A549 (cell line): ENCODE data around the gene ATF3. TPM values are rescaled to one million over a fixed set of nuclear protein-coding genes. Genes with fewer than 3 reads are reported as not detected.
"Not testable (repeated sequence)": the region's sequence is repeated elsewhere in the genome, so short reads cannot be mapped to it uniquely, and the experiment has no call there.

Experiments used
- ATAC-seq, 2 experiments: fragments of 200-7000 bp in 1 of 2; fragments of >200 bp in 1 of 2; cut with Nextera tagmentation in 1 of 2; cut with Tn5 transposase in 1 of 2; 3 replicates each; pipeline versions ENCODE4 v1.8.0 to v1.9.1; 2018 to 2020; ENCODE audit warnings: mild to moderate bottlenecking in 1 of 2, moderate library complexity in 1 of 2
- CTCF ChIA-PET: fragments of 300-600 bp; sonication (Branson Sonifier 250); formaldehyde crosslinking; extraction: SDS; loops from one replicate; lab custom pipeline; 2021; ENCODE audit warnings: antibody characterized with exemption, inconsistent platforms; lab: Yijun Ruan, JAX
- POLR2A ChIA-PET: fragments of 350-600 bp; formaldehyde crosslinking; extraction: SDS; loops from one replicate; lab custom pipeline; 2021; ENCODE audit warnings: antibody characterized with exemption, inconsistent platforms; lab: Yijun Ruan, JAX
- DNase-seq, 2 experiments: peaks; one replicate each; pipeline versions ENCODE4 v3.0.0 to v3.0.0-alpha.2; 2011 to 2016; ENCODE audit warnings: low read depth in 1 of 2, low spot score in 1 of 2
- FAIRE-seq: peaks from 2 replicates; lab custom pipeline; 2011; peaks lifted over from hg19 to GRCh38; lab: Jason Lieb, UNC
- H3K27ac ChIP-seq, 2 experiments: fragments of >200 bp; sonication (Bioruptor Twin); formaldehyde crosslinking; 3 replicates each; pipeline ENCODE4 v1.5.1; 2016 to 2017
- H3K4me1 ChIP-seq: fragments of >200 bp; sonication (Bioruptor Twin); formaldehyde crosslinking; 3 replicates; pipeline ENCODE4 v1.6.1; 2016
- H3K4me2 ChIP-seq: fragments of >200 bp; sonication (Bioruptor Twin); formaldehyde crosslinking; 3 replicates; pipeline ENCODE4 v1.6.1; 2016
- H3K4me3 ChIP-seq: fragments of >200 bp; sonication (Bioruptor Twin); formaldehyde crosslinking; 3 replicates; pipeline ENCODE4 v1.5.1; 2016
- H3K9me3 ChIP-seq: fragments of >200 bp; sonication (Bioruptor Twin); formaldehyde crosslinking; 3 replicates; pipeline ENCODE4 v1.6.1; 2016
- ATOH8 ChIP-seq: fragments of 250-450 bp; sonication (Bioruptor Pico); IDR thresholded peaks from 2 replicates; pipeline ENCODE4 v1.5.0; 2020; ENCODE audit warnings: low read depth, mild to moderate bottlenecking, moderate library complexity
- CBX2 ChIP-seq: fragments of 200-600 bp; sonication (generic); IDR thresholded peaks from 2 replicates; pipeline ENCODE4 v1.6.1; 2016; ENCODE audit warnings: low read depth, mild to moderate bottlenecking, borderline replicate concordance
- CBX8 ChIP-seq: fragments of 200-600 bp; sonication (generic); IDR thresholded peaks from 2 replicates; pipeline ENCODE4 v1.6.1; 2016
- CHD2 ChIP-seq: fragments of 150-350 bp; IDR thresholded peaks from 2 replicates; pipeline ENCODE4 v1.6.1; 2014; ENCODE audit warnings: low read length; ENCODE audit not compliant: partially characterized antibody
- CHD4 ChIP-seq: fragments of 200-600 bp; sonication (generic); IDR thresholded peaks from 2 replicates; pipeline ENCODE4 v1.6.1; 2016; ENCODE audit warnings: antibody characterized with exemption, mild to moderate bottlenecking, borderline replicate concordance
- ESRRA ChIP-seq: fragments of 150-350 bp; IDR thresholded peaks from 2 replicates; pipeline ENCODE4 v1.6.1; 2014; ENCODE audit warnings: mild to moderate bottlenecking, low read length, borderline replicate concordance
- FOSB ChIP-seq: fragments of 250-450 bp; sonication (Bioruptor Pico); IDR thresholded peaks from 2 replicates; pipeline ENCODE4 v1.5.0; 2020; ENCODE audit warnings: mild to moderate bottlenecking, moderate library complexity
- HEYL ChIP-seq: fragments of 250-450 bp; sonication (Bioruptor Pico); IDR thresholded peaks from 2 replicates; pipeline ENCODE4 v1.8.0; 2021; ENCODE audit warnings: mild to moderate bottlenecking, moderate library complexity
- HOXA7 ChIP-seq: fragments of 250-450 bp; sonication (Bioruptor Pico); IDR thresholded peaks from 2 replicates; pipeline ENCODE4 v1.5.0; 2020; ENCODE audit warnings: mild to moderate bottlenecking, moderate library complexity
- MYC ChIP-seq: IDR thresholded peaks from 2 replicates; pipeline ENCODE4 v1.6.1; 2012; ENCODE audit warnings: mild to moderate bottlenecking, inconsistent platforms, low read length, improper control_type of control experiment, borderline replicate concordance
- POLR2A ChIP-seq: IDR thresholded peaks from 2 replicates; pipeline ENCODE4 v1.6.1; 2012; ENCODE audit warnings: mild to moderate bottlenecking, low read length
- RCOR1 ChIP-seq: fragments of 150-350 bp; IDR thresholded peaks from 2 replicates; pipeline ENCODE4 v1.6.1; 2014; ENCODE audit warnings: antibody characterized with exemption, low read length, low read depth
- RNF2 ChIP-seq: fragments of 200-600 bp; sonication (generic); IDR thresholded peaks from 2 replicates; pipeline ENCODE4 v1.6.1; 2016; ENCODE audit warnings: low read depth, mild to moderate bottlenecking, antibody characterized with exemption, moderate library complexity, borderline replicate concordance
- SREBF2 ChIP-seq: fragments of 450-650 bp; IDR thresholded peaks from 2 replicates; pipeline ENCODE4 v1.6.1; 2014; ENCODE audit warnings: mild to moderate bottlenecking, moderate library complexity
- TFCP2L1 ChIP-seq: fragments of 250-450 bp; sonication (Bioruptor Pico); IDR thresholded peaks from 2 replicates; pipeline ENCODE4 v1.5.0; 2021; ENCODE audit warnings: mild to moderate bottlenecking
- TP53 ChIP-seq: fragments of 250-450 bp; sonication (Bioruptor Pico); IDR thresholded peaks from 2 replicates; pipeline ENCODE4 v1.5.0; 2021; ENCODE audit warnings: mild to moderate bottlenecking, moderate library complexity
- USF2 ChIP-seq: fragments of 450-650 bp; IDR thresholded peaks from 2 replicates; pipeline ENCODE4 v1.6.1; 2014; ENCODE audit warnings: antibody characterized with exemption
- ZC3H11A ChIP-seq: fragments of 450-650 bp; IDR thresholded peaks from 2 replicates; pipeline ENCODE4 v1.6.1; 2014; ENCODE audit warnings: antibody characterized with exemption, mild to moderate bottlenecking
- ZFP36 ChIP-seq: fragments of 450-650 bp; IDR thresholded peaks from 2 replicates; pipeline ENCODE4 v1.6.1; 2014; ENCODE audit warnings: borderline replicate concordance; ENCODE audit not compliant: partially characterized antibody
- WGBS: methylation state at CpG from one replicate; pipeline ENCODE4 v1.1.6; 2017; ENCODE audit errors: missing lambda C conversion rate; 5-methylcytosine and 5-hydroxymethylcytosine counted together
- polyA plus RNA-seq, 4 experiments: library from polyadenylated mRNA; depleted of rRNA in 3 of 4; stranded (reverse); fragments of >200 nt; fragmentation: RNase III in 1 of 4; extraction: RNeasy Plus Mini Kit Qiagen cat#74134 plus additional on column Dnase treatment in 1 of 4; gene quantifications; 2 replicates in 3 of 4; 3 replicates in 1 of 4; pipeline ENCODE4 v1.2.3, GENCODE V29; 2011 to 2017
- TF ChIP-seq, protein P1 (sequence below): fragments of >200 bp; sonication (Bioruptor Twin); formaldehyde crosslinking; IDR thresholded peaks from 2 replicates; pipeline ENCODE4 v1.6.1; 2016
- TF ChIP-seq, protein P2 (sequence below): fragments of 150-350 bp; IDR thresholded peaks from 2 replicates; pipeline ENCODE4 v1.6.1; 2014; ENCODE audit warnings: low read depth, mild to moderate bottlenecking, low read length
- TF ChIP-seq, protein P3 (sequence below): IDR thresholded peaks from 2 replicates; pipeline ENCODE4 v1.6.1; 2012; ENCODE audit warnings: low read depth, borderline replicate concordance
- TF ChIP-seq, protein P4 (sequence below): fragments of >200 bp; sonication (Bioruptor Twin); formaldehyde crosslinking; IDR thresholded peaks from 3 replicates; pipeline ENCODE4 v1.6.1; 2016
- TF ChIP-seq, protein P5 (sequence below): fragments of 200-600 bp; sonication (generic); IDR thresholded peaks from 2 replicates; pipeline ENCODE4 v1.6.1; 2016; ENCODE audit warnings: antibody characterized with exemption, mild to moderate bottlenecking, moderate library complexity

The ATF3 gene
- polyA plus RNA-seq, 2 of the 4 experiments (the other 2 are of a cell fraction): 4.4 to 62.9 TPM

GRCh38 chr1:212639524-212639923, 31.0 kb downstream of the ATF3 start:
- H3K27ac ChIP-seq, ATAC-seq, DNase-seq, H3K9me3 ChIP-seq, POLR2A ChIA-PET, H3K4me1 ChIP-seq, FAIRE-seq, H3K4me2 ChIP-seq, H3K4me3 ChIP-seq: not testable (repeated sequence)
- CTCF ChIA-PET: interaction anchor here (1.1 to 1.9 kb wide), 2 partner anchors 18 to 163 kb away, joined by 3 to 5 read pairs; no protein-coding TSS in a partner anchor
- 30% methylated on average over 2 of the region's 2 CpGs for WGBS

- Histone ChIP-seq H3K9me3 (no peaks in the 10 kb centered on the region), H3K4me3 (no peak overlapping the region), H3K27ac (no peak overlapping the region), H3K4me2 (no peak overlapping the region), H3K4me1 (no peaks in the 10 kb centered on the region)
- POLR2A ChIA-PET: interaction anchor here (0.8 kb wide), 1 partner anchor 32 kb away, joined by 3 read pairs; the partner anchor contains the start of gene ATF3
- no peak for DNase-seq
- TF ChIP-seq HEYL (CRISPR knock-in tag) (no peak), HOXA7 (CRISPR knock-in tag) (no peak), RCOR1 (no peak), MYC (no peak), RNF2 (no peak), ATOH8 (CRISPR knock-in tag) (no peak), CBX2 (no peak)
- TF ChIP-seq, protein P1, sequence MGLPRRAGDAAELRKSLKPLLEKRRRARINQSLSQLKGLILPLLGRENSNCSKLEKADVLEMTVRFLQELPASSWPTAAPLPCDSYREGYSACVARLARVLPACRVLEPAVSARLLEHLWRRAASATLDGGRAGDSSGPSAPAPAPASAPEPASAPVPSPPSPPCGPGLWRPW: no peak
- TF ChIP-seq, protein P2, sequence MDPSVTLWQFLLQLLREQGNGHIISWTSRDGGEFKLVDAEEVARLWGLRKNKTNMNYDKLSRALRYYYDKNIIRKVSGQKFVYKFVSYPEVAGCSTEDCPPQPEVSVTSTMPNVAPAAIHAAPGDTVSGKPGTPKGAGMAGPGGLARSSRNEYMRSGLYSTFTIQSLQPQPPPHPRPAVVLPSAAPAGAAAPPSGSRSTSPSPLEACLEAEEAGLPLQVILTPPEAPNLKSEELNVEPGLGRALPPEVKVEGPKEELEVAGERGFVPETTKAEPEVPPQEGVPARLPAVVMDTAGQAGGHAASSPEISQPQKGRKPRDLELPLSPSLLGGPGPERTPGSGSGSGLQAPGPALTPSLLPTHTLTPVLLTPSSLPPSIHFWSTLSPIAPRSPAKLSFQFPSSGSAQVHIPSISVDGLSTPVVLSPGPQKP: no peak
- WGBS: 39% methylated on average over 3 of the region's 3 CpGs
- ATAC-seq: no peak
- CTCF ChIA-PET: interaction anchor here (1.1 to 3.1 kb wide), 7 partner anchors 10 to 163 kb away, joined by 3 to 14 read pairs (median 6); no protein-coding TSS in a partner anchor
- no peak for FAIRE-seq
Measured at GRCh38 chr1:212640223-212640878, 31.8 kb downstream of the ATF3 start.

DNA sequence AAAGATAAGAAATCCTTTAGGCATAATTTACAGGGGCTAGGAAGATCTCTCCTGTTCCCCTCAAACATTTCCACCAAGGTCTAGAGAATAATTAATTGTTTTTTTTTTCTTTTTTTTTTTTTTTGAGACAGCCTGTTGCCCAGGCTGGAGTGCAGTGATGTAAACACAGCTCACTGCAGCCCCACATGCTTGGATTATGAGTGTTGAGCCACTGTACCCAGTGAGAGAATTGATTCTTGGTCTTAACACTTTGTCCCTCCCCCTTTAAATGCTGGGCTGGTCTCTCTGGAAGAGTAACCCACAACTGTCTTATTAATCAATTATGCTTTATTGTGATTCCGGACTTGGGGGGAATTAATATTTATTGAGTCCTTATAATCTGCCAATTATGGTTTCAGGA, 33.4 kb downstream of the ATF3 start:
- Histone ChIP-seq H3K9me3 (no peaks in the 10 kb centered on the region), H3K4me3 (no peak overlapping the region), H3K4me1 (no peaks in the 10 kb centered on the region), H3K4me2 (no peak overlapping the region), H3K27ac (no peak overlapping the region)
- FAIRE-seq (no peak), DNase-seq (no peak), ATAC-seq (no peak)
- POLR2A ChIA-PET: interaction anchor here (0.6 kb wide), 1 partner anchor 248 kb away, joined by 3 read pairs; no protein-coding TSS in a partner anchor
- 71% methylated on average over 1 of the region's 1 CpG for WGBS
- CTCF ChIA-PET: interaction anchor here (0.6 to 4.2 kb wide), 4 partner anchors 12 to 165 kb away, joined by 3 to 26 read pairs (median 11); no protein-coding TSS in a partner anchor
- TF ChIP-seq, protein P3, sequence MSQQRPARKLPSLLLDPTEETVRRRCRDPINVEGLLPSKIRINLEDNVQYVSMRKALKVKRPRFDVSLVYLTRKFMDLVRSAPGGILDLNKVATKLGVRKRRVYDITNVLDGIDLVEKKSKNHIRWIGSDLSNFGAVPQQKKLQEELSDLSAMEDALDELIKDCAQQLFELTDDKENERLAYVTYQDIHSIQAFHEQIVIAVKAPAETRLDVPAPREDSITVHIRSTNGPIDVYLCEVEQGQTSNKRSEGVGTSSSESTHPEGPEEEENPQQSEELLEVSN: no peak
- TF ChIP-seq POLR2A (no peak), ESRRA (no peak), ZC3H11A (no peak), ZFP36 (no peak), TP53 (CRISPR knock-in tag) (no peak), CBX8 (no peak), CHD2 (no peak), CHD4 (no peak), FOSB (CRISPR knock-in tag) (no peak), SREBF2 (no peak), TFCP2L1 (CRISPR knock-in tag) (no peak), CBX2 (no peak), USF2 (no peak)
- TF ChIP-seq, protein P4, sequence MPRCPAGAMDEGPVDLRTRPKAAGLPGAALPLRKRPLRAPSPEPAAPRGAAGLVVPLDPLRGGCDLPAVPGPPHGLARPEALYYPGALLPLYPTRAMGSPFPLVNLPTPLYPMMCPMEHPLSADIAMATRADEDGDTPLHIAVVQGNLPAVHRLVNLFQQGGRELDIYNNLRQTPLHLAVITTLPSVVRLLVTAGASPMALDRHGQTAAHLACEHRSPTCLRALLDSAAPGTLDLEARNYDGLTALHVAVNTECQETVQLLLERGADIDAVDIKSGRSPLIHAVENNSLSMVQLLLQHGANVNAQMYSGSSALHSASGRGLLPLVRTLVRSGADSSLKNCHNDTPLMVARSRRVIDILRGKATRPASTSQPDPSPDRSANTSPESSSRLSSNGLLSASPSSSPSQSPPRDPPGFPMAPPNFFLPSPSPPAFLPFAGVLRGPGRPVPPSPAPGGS: no peak
- TF ChIP-seq, protein P5, sequence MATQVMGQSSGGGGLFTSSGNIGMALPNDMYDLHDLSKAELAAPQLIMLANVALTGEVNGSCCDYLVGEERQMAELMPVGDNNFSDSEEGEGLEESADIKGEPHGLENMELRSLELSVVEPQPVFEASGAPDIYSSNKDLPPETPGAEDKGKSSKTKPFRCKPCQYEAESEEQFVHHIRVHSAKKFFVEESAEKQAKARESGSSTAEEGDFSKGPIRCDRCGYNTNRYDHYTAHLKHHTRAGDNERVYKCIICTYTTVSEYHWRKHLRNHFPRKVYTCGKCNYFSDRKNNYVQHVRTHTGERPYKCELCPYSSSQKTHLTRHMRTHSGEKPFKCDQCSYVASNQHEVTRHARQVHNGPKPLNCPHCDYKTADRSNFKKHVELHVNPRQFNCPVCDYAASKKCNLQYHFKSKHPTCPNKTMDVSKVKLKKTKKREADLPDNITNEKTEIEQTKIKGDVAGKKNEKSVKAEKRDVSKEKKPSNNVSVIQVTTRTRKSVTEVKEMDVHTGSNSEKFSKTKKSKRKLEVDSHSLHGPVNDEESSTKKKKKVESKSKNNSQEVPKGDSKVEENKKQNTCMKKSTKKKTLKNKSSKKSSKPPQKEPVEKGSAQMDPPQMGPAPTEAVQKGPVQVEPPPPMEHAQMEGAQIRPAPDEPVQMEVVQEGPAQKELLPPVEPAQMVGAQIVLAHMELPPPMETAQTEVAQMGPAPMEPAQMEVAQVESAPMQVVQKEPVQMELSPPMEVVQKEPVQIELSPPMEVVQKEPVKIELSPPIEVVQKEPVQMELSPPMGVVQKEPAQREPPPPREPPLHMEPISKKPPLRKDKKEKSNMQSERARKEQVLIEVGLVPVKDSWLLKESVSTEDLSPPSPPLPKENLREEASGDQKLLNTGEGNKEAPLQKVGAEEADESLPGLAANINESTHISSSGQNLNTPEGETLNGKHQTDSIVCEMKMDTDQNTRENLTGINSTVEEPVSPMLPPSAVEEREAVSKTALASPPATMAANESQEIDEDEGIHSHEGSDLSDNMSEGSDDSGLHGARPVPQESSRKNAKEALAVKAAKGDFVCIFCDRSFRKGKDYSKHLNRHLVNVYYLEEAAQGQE: no peak
